ENCODE measurements around the gene SPINT1.
A peak's percentile ranks its signal among the peaks of the same experiment; 100 is the strongest.

SPINT1 gene

GRCh38 chr15:40863660-40864270 lies 19.9 kb downstream of the SPINT1 start:
- DNase-seq: no peak

- no peak for DNase-seq
These were observed 23.4 kb downstream of the SPINT1 start for GRCh38 chr15:40867199-40867598.

GRCh38 chr15:40869686-40870085 lies 25.8 kb downstream of the SPINT1 start:
- DNase-seq: no peak

GRCh38 chr15:40870716-40871115 lies 26.9 kb downstream of the SPINT1 start:
- no peak for DNase-seq

- peak; percentile 71 for DNase-seq
These were observed 28.1 kb downstream of the SPINT1 start for GRCh38 chr15:40871749-40872617.

- no peak for DNase-seq
These were observed 29.2 kb downstream of the SPINT1 start for GRCh38 chr15:40872791-40873693.

- peak; percentile 86 for DNase-seq
These were observed 30.1 kb downstream of the SPINT1 start, which contains the start of gene RHOV for GRCh38 chr15:40873694-40874561. RHOV (minus strand) TSS chr15:40874234; CDS start chr15:40874139, 95 bp downstream.

- no peak for DNase-seq
These were observed 32.3 kb downstream of the SPINT1 start for GRCh38 chr15:40875991-40876730.

- DNase-seq: no peak
These were observed 33.8 kb downstream of the SPINT1 start for GRCh38 chr15:40877694-40878093.

- DNase-seq: peak; percentile 71
These were observed 34.9 kb downstream of the SPINT1 start for GRCh38 chr15:40878785-40879184.

GRCh38 chr15:40879609-40880008 lies 35.8 kb downstream of the SPINT1 start:
- DNase-seq: no peak

- DNase-seq: no peak
These were observed 37.5 kb downstream of the SPINT1 start for GRCh38 chr15:40881351-40881750.

GRCh38 chr15:40886586-40886985 lies 42.7 kb downstream of the SPINT1 start:
- DNase-seq: no peak

- DNase-seq: no peak
These were observed 45.3 kb downstream of the SPINT1 start for GRCh38 chr15:40889112-40889511.

GRCh38 chr15:40891138-40891537 lies 47.3 kb downstream of the SPINT1 start:
- no peak for DNase-seq

GRCh38 chr15:40891810-40892446 lies 48.1 kb downstream of the SPINT1 start:
- peak; percentile 72 for DNase-seq

GRCh38 chr15:40892447-40893012 lies 48.7 kb downstream of the SPINT1 start:
- DNase-seq: no peak

- no peak for DNase-seq
These were observed 49.3 kb downstream of the SPINT1 start for GRCh38 chr15:40893019-40893670.

GRCh38 chr15:40893733-40894680 lies 50.2 kb downstream of the SPINT1 start, which contains the start of gene VPS18:
VPS18 (plus strand) TSS chr15:40894450; CDS start chr15:40894769, 319 bp downstream.
- DNase-seq: peak; percentile 100

All from activated effector memory CD4-positive, alpha-beta T cell treated with anti-CD3 and anti-CD28 coated beads, Interleukin-2, amount 50 U/mL, for 16 hours (primary cell).